Panc1 (cell line): ENCODE measurements around the gene RAB1B. TPM values are rescaled to one million over a fixed set of nuclear protein-coding genes. Genes with fewer than 3 reads are reported as not detected.

Source experiments
- ATAC-seq: fragments of 200-7000 bp; cut with Tn5 transposase; 2 replicates; pipeline ENCODE4 v1.9.1; 2020; ENCODE audit warnings: mild to moderate bottlenecking, moderate library complexity
- BruUV-seq: library from RNA; stranded (reverse); fragments of 400-500 nt; replicated peaks from 2 replicates; lab custom pipeline; 2021; lab: Mats Ljungman, UMichigan
- CTCF ChIA-PET: fragments of 300-600 bp; sonication (Branson Sonifier 250); formaldehyde crosslinking; loops from one replicate; lab custom pipeline; 2022; ENCODE audit warnings: antibody characterized with exemption; lab: Charles Lee
- POLR2A ChIA-PET: fragments of 300-600 bp; sonication (Branson Sonifier 250); formaldehyde crosslinking; loops from one replicate; lab custom pipeline; 2022; ENCODE audit warnings: antibody characterized with exemption; lab: Charles Lee
- DNase-seq: peaks from one replicate; pipeline ENCODE4 v3.0.0-alpha.2; 2010; ENCODE audit warnings: low read depth, low spot score
- H3K27ac ChIP-seq: 2 replicates; pipeline ENCODE4 v1.5.1; 2011; ENCODE audit warnings: mild to moderate bottlenecking, low read length, inconsistent platforms
- H3K27me3 ChIP-seq: fragments of 200-500 bp; sonication (Bioruptor generic); 2 replicates; pipeline ENCODE4 v1.6.0; 2014; ENCODE audit warnings: low read length, inconsistent platforms; ENCODE audit not compliant: control insufficient read depth, insufficient read depth
- H3K36me3 ChIP-seq: fragments of 200-500 bp; sonication (Bioruptor generic); 2 replicates; pipeline ENCODE4 v1.5.1; 2014; ENCODE audit warnings: inconsistent platforms, mild to moderate bottlenecking, low read length, moderate library complexity; ENCODE audit not compliant: control insufficient read depth, insufficient read depth
- H3K4me1 ChIP-seq: 2 replicates; pipeline ENCODE4 v1.5.1; 2011; ENCODE audit warnings: inconsistent platforms, mild to moderate bottlenecking, low read length, moderate library complexity; ENCODE audit not compliant: control insufficient read depth, insufficient read depth
- H3K4me3 ChIP-seq, 2 experiments: 2 replicates each; pipeline ENCODE4 v1.5.1; 2011 to 2012; ENCODE audit warnings: low read depth in 2 of 2, low read length in 2 of 2, mild to moderate bottlenecking in 2 of 2, inconsistent platforms in 1 of 2, moderate library complexity in 1 of 2
- H3K9me3 ChIP-seq: fragments of 200-500 bp; sonication (Bioruptor generic); 2 replicates; pipeline ENCODE4 v1.5.1; 2014; ENCODE audit warnings: low read depth, mild to moderate bottlenecking, inconsistent platforms, low read length, moderate library complexity; ENCODE audit not compliant: control insufficient read depth, insufficient read depth
- POLR2AphosphoS5 ChIP-seq: IDR thresholded peaks from 2 replicates; pipeline ENCODE4 v1.6.1; 2012; ENCODE audit warnings: mild to moderate bottlenecking, low read depth, low read length, moderate library complexity
- REST ChIP-seq, 2 experiments: IDR thresholded peaks; 2 replicates each; pipeline ENCODE4 v1.6.1; 2011 to 2012; ENCODE audit warnings: low read depth in 2 of 2, control low read depth in 1 of 2, low read length in 1 of 2, mild to moderate bottlenecking in 1 of 2, moderate library complexity in 1 of 2; ENCODE audit not compliant: insufficient read depth in 1 of 2
- SIN3A ChIP-seq: IDR thresholded peaks from 2 replicates; pipeline ENCODE4 v1.6.1; 2012; ENCODE audit warnings: low read depth, mild to moderate bottlenecking, low read length, moderate library complexity, borderline replicate concordance; ENCODE audit not compliant: insufficient read depth
- TCF7L2 ChIP-seq: IDR thresholded peaks from 2 replicates; pipeline ENCODE4 v1.6.1; 2011; ENCODE audit warnings: mild to moderate bottlenecking, low read depth, low read length, inconsistent platforms
- in situ Hi-C: cut with HindIII; loops from 2 replicates; pipeline ENCODE4 v1.10.0; 2016; ENCODE audit warnings: low sequenced_read_pairs, low pct_unique_long_range_greater_than_20kb
- intact Hi-C: fragments of 100-400 bp; cut with micrococcal nuclease; formaldehyde crosslinking; loops from one replicate; pipeline ENCODE4 v1.10.0; 2022; ENCODE audit not compliant: unreplicated experiment
- total RNA-seq: library from RNA; stranded (reverse); gene quantifications from one replicate; pipeline ENCODE4 v1.2.1, GENCODE V29; 2021; ENCODE audit not compliant: unreplicated experiment
- TF ChIP-seq, protein P1 (sequence below): fragments of 450-650 bp; IDR thresholded peaks from 2 replicates; pipeline ENCODE4 v1.5.1; 2017; ENCODE audit warnings: mild to moderate bottlenecking

Gene RAB1B
- total RNA-seq, 1 experiment from 2014 or later = 256 TPM

- POLR2A ChIA-PET = interaction anchor here (0.7 kb wide), 1 partner anchor 12 kb away, joined by 9 read pairs; no protein-coding TSS in a partner anchor
- H3K4me3 ChIP-seq = no peak overlapping the region
- no peaks in the 10 kb centered on the region for H3K9me3 ChIP-seq
- ATAC-seq = no peak
- no peaks in the 10 kb centered on the region for H3K36me3 ChIP-seq
- in situ Hi-C loops (no loop called here), intact Hi-C loops (no loop called here)
- no peak overlapping the region for H3K27ac ChIP-seq
- H3K27me3 ChIP-seq = no peaks in the 10 kb centered on the region
- TF ChIP-seq REST (IDR thresholded peaks at IDR 0.05; ENCODE audit: insufficient read depth in 1 of 2, low read depth in 2 of 2, low read length in 1 of 2) (no peak), TCF7L2 (no peak), SIN3A (no peak), POLR2AphosphoS5 (no peak)
- TF ChIP-seq, protein P1, sequence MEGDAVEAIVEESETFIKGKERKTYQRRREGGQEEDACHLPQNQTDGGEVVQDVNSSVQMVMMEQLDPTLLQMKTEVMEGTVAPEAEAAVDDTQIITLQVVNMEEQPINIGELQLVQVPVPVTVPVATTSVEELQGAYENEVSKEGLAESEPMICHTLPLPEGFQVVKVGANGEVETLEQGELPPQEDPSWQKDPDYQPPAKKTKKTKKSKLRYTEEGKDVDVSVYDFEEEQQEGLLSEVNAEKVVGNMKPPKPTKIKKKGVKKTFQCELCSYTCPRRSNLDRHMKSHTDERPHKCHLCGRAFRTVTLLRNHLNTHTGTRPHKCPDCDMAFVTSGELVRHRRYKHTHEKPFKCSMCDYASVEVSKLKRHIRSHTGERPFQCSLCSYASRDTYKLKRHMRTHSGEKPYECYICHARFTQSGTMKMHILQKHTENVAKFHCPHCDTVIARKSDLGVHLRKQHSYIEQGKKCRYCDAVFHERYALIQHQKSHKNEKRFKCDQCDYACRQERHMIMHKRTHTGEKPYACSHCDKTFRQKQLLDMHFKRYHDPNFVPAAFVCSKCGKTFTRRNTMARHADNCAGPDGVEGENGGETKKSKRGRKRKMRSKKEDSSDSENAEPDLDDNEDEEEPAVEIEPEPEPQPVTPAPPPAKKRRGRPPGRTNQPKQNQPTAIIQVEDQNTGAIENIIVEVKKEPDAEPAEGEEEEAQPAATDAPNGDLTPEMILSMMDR = no peak
- BruUV-seq = no TSS peak
- H3K4me1 ChIP-seq = peaks cover 10% of the 10 kb centered on the region
- CTCF ChIA-PET = interaction anchor here (0.6 to 1.0 kb wide), 2 partner anchors 33 to 56 kb away, joined by 3 read pairs; no protein-coding TSS in a partner anchor
- no peak for DNase-seq
Measured at GRCh38 chr11:66314561-66315497, 46.4 kb downstream of the RAB1B start.

GRCh38 chr11:66315498-66315885 lies 47.1 kb downstream of the RAB1B start:
- TF ChIP-seq, protein P1 = no peak
- TF ChIP-seq POLR2AphosphoS5 (no peak), TCF7L2 (no peak), SIN3A (no peak), REST (IDR thresholded peaks at IDR 0.05; ENCODE audit: insufficient read depth in 1 of 2, low read depth in 2 of 2, low read length in 1 of 2) (no peak)
- Histone ChIP-seq H3K27ac (no peak overlapping the region), H3K27me3 (no peaks in the 10 kb centered on the region), H3K9me3 (no peaks in the 10 kb centered on the region), H3K36me3 (no peaks in the 10 kb centered on the region), H3K4me1 (peaks cover 10% of the 10 kb centered on the region), H3K4me3 (no peak overlapping the region)
- ATAC-seq (no peak), DNase-seq (no peak)
- POLR2A ChIA-PET = no interaction called here
- intact Hi-C loops = no loop called here
- CTCF ChIA-PET = interaction anchor here (0.6 to 1.0 kb wide), 2 partner anchors 33 to 57 kb away, joined by 3 read pairs; no protein-coding TSS in a partner anchor
- no TSS peak for BruUV-seq
- in situ Hi-C loops = no loop called here
